SU-DHL-6 (cell line): ENCODE results near the gene COPS7A.

ENCODE experiments used
- H2AFZ ChIP-seq: fragments of 200-600 bp; sonication (generic); 2 replicates; pipeline ENCODE4 v1.6.1; 2014; ENCODE audit warnings: low read depth, mild to moderate bottlenecking, moderate library complexity, mixed read lengths, antibody characterized with exemption, low read length; ENCODE audit not compliant: severe bottlenecking
- H3F3A ChIP-seq: fragments of 200-600 bp; shearing (Covaris generic); 2 replicates; pipeline ENCODE4 v1.6.0; 2016; ENCODE audit warnings: antibody characterized with exemption, mild to moderate bottlenecking; ENCODE audit not compliant: insufficient read depth
- H3K27ac ChIP-seq: fragments of 200-600 bp; sonication (generic); 2 replicates; pipeline ENCODE4 v1.5.1; 2016; ENCODE audit warnings: low read depth, mild to moderate bottlenecking, low read length, moderate library complexity, mixed read lengths
- H3K27me3 ChIP-seq: fragments of 200-600 bp; sonication (generic), shearing (Covaris generic); 2 replicates; pipeline ENCODE4 v1.6.0; 2014; ENCODE audit warnings: mild to moderate bottlenecking, low read length
- H3K36me3 ChIP-seq: fragments of 200-600 bp; sonication (generic); 2 replicates; pipeline ENCODE4 v1.6.1; 2014; ENCODE audit warnings: mild to moderate bottlenecking, low read length, mixed read lengths
- H3K4me2 ChIP-seq: fragments of 300-600, 200-600 bp; shearing (Covaris generic), sonication (generic); 2 replicates; pipeline ENCODE4 v1.6.0; 2014; ENCODE audit warnings: low read length, low read depth, mild to moderate bottlenecking; ENCODE audit not compliant: poor library complexity, severe bottlenecking
- H3K4me3 ChIP-seq: fragments of 200-600 bp; sonication (generic); 2 replicates; pipeline ENCODE4 v1.5.1; 2014; ENCODE audit warnings: antibody characterized with exemption, low read length, mild to moderate bottlenecking, mixed read lengths; ENCODE audit not compliant: insufficient read depth, poor library complexity, severe bottlenecking
- H3K79me2 ChIP-seq: fragments of 200-600 bp; sonication (generic); 2 replicates; pipeline ENCODE4 v1.6.1; 2014; ENCODE audit warnings: mild to moderate bottlenecking, low read length, moderate library complexity; ENCODE audit not compliant: insufficient read depth
- H3K9ac ChIP-seq: fragments of 200-600 bp; sonication (generic); 2 replicates; pipeline ENCODE4 v1.7.0; 2014; ENCODE audit warnings: mild to moderate bottlenecking, low read length
- H3K9me2 ChIP-seq: fragments of 200-600 bp; sonication (generic); replicated peaks from 2 replicates; pipeline ENCODE4 v1.6.1; 2014; ENCODE audit warnings: low read length; ENCODE audit not compliant: insufficient read depth
- H3K9me3 ChIP-seq: fragments of 200-600 bp; sonication (generic); 2 replicates; pipeline ENCODE4 v1.6.1; 2014; ENCODE audit warnings: low read length, mixed read lengths; ENCODE audit not compliant: insufficient read depth
- H4K20me1 ChIP-seq: fragments of 200-600 bp; sonication (generic); 2 replicates; pipeline ENCODE4 v1.6.1; 2014; ENCODE audit warnings: low read depth, mild to moderate bottlenecking, antibody characterized with exemption, low read length, moderate library complexity, mixed read lengths
- EZH2phosphoT487 ChIP-seq: fragments of 200-600 bp; sonication (generic), shearing (Covaris generic); conservative IDR thresholded peaks from 2 replicates; pipeline ENCODE4 v1.6.1; 2018; ENCODE audit warnings: mild to moderate bottlenecking, antibody characterized with exemption, low read length, moderate library complexity, mixed read lengths
- TF ChIP-seq, protein P1 (sequence below): fragments of 200-600 bp; sonication (generic); IDR thresholded peaks from one replicate; pipeline ENCODE4 v1.5.1; 2017; ENCODE audit warnings: antibody characterized with exemption, mild to moderate bottlenecking, low read length, moderate library complexity; ENCODE audit not compliant: insufficient read depth, poor library complexity, severe bottlenecking

COPS7A gene

DNA sequence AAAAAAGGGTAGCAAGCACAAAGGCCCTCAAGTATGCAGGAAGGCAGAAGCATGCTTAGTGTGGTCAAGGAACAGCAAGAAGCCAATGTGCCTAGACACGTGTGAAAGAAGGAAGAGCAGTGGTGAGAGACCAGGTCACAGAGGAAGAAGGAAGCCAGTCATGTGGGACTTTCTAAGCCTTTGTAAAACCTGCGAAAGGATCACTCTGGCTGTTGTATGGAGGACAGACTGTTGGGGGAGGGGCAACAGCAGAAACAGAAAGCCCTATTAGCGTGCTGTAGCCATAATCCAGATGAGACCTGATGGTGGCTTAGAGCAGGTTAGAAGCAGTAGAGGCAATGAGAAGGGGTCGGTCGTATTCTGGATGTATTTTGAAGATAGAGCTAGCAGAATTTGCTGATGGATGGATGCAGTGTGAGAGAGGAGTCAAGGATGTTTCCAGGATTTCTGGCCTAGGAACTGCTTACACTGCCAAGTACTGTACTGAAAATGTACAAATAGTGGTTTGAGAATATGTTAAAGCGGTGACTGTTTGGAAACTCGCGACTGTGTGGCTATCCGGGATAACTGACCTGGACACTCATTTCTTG lies 34.8 kb downstream of the COPS7A start:
- H3K9me3 ChIP-seq, result no peaks in the 10 kb centered on the region
- H3K9me2 ChIP-seq, result no peaks in the 10 kb centered on the region

DNA sequence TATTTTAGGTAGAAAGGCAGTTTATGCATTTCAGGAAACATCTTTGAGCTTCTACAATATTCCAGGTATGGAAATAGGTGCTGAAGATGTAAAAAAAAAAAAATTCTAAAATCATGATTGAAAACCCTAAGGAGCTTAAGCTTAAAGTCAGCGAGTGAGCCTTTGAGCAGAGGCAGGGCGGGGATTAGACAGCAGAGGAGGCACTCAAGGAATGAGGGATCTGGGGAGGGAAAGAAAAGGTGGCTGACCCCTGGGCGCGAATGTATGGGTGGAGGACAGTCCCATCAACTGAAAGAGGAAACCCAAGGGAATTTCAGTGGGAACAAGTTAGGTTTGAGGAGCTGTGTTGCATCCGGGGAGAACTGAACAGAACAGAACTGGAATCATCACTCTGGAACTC lies 35.9 kb downstream of the COPS7A start:
- H4K20me1 ChIP-seq, result no peaks in the 10 kb centered on the region
- H3K27ac ChIP-seq, result no peak overlapping the region
- no peaks in the 10 kb centered on the region for H3K27me3 ChIP-seq
- H3K79me2 ChIP-seq, result no peaks in the 10 kb centered on the region
- no peaks in the 10 kb centered on the region for H3F3A ChIP-seq
- no peaks in the 10 kb centered on the region for H3K9me2 ChIP-seq
- H3K9me3 ChIP-seq, result no peaks in the 10 kb centered on the region
- no peak overlapping the region for H3K4me3 ChIP-seq
- TF ChIP-seq EZH2phosphoT487, result no peak
- TF ChIP-seq, protein P1, sequence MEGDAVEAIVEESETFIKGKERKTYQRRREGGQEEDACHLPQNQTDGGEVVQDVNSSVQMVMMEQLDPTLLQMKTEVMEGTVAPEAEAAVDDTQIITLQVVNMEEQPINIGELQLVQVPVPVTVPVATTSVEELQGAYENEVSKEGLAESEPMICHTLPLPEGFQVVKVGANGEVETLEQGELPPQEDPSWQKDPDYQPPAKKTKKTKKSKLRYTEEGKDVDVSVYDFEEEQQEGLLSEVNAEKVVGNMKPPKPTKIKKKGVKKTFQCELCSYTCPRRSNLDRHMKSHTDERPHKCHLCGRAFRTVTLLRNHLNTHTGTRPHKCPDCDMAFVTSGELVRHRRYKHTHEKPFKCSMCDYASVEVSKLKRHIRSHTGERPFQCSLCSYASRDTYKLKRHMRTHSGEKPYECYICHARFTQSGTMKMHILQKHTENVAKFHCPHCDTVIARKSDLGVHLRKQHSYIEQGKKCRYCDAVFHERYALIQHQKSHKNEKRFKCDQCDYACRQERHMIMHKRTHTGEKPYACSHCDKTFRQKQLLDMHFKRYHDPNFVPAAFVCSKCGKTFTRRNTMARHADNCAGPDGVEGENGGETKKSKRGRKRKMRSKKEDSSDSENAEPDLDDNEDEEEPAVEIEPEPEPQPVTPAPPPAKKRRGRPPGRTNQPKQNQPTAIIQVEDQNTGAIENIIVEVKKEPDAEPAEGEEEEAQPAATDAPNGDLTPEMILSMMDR, result no peak
- no peak overlapping the region for H3K9ac ChIP-seq
- H2AFZ ChIP-seq, result no peak overlapping the region
- H3K4me2 ChIP-seq, result no peak overlapping the region
- no peaks in the 10 kb centered on the region for H3K36me3 ChIP-seq

More for the DNA sequence above, 34.8 kb downstream of the COPS7A start:
- Histone ChIP-seq H3K9ac (no peak overlapping the region), H3K4me2 (no peak overlapping the region), H3F3A (no peaks in the 10 kb centered on the region), H4K20me1 (no peaks in the 10 kb centered on the region), H2AFZ (no peak overlapping the region), H3K79me2 (no peaks in the 10 kb centered on the region), H3K4me3 (no peak overlapping the region), H3K27me3 (no peaks in the 10 kb centered on the region), H3K36me3 (no peaks in the 10 kb centered on the region), H3K27ac (no peak overlapping the region)
- TF ChIP-seq, protein P1, result no peak
- TF ChIP-seq EZH2phosphoT487, result no peak

DNA sequence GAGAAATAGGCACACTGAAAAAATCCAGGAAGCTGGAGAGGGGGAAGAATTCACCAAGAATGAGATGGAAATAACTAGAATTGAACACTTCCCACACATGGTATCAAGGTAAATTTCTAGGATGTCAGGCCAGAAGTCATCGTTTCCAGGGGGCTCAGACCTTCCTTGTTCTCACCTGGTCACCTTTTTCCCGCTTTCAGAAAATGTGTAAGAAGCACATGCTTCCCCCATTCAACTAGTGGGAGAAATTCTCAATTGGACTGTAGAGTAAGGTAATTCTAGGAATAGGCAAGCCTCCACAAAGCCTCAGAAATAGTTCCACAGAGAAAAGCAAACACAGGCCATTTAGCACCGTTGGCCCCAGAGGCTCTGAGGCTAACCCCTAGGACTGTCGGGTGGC lies 39.5 kb downstream of the COPS7A start:
- Histone ChIP-seq H3K4me3 (no peak overlapping the region), H2AFZ (no peak overlapping the region), H3K27me3 (no peaks in the 10 kb centered on the region), H3F3A (no peaks in the 10 kb centered on the region), H3K4me2 (no peak overlapping the region), H3K79me2 (no peaks in the 10 kb centered on the region), H3K9ac (no peak overlapping the region), H3K27ac (no peak overlapping the region), H4K20me1 (no peaks in the 10 kb centered on the region), H3K9me2 (no peaks in the 10 kb centered on the region), H3K36me3 (no peaks in the 10 kb centered on the region), H3K9me3 (no peaks in the 10 kb centered on the region)
- no peak for TF ChIP-seq EZH2phosphoT487
- TF ChIP-seq, protein P1, result no peak
